Epithelial cell of esophagus (primary cell): Measurements from ENCODE around the gene PRELID3B.
A peak's percentile ranks its signal among the peaks of the same experiment; 100 is the strongest.

ENCODE experiments used
- DNase-seq: peaks from one replicate; pipeline ENCODE4 v3.0.0; 2010; ENCODE audit warnings: low read depth
- H3K4me3 ChIP-seq: 2 replicates; pipeline ENCODE4 v1.5.1; 2011; ENCODE audit warnings: mild to moderate bottlenecking, low read length, control low read depth
- CTCF ChIP-seq: IDR thresholded peaks from 2 replicates; pipeline ENCODE4 v1.5.1; 2011; ENCODE audit warnings: low read depth, mild to moderate bottlenecking, low read length, control low read depth, inconsistent platforms; ENCODE audit not compliant: insufficient read depth; ENCODE audit errors: missing control alignments

The PRELID3B gene

GRCh38 chr20:59069026-59069425 is 26.4 kb upstream of the PRELID3B start:
- DNase-seq: no peak
- no peak overlapping the region for H3K4me3 ChIP-seq
- no peak for TF ChIP-seq CTCF

- H3K4me3 ChIP-seq: no peak overlapping the region
- DNase-seq: no peak
- no peak for TF ChIP-seq CTCF
Measured at GRCh38 chr20:59068534-59068933, 25.9 kb upstream of the PRELID3B start.

- peak; percentile 62 for DNase-seq
- H3K4me3 ChIP-seq: no peak overlapping the region
- no peak for TF ChIP-seq CTCF
Measured at GRCh38 chr20:59064214-59064722, 21.7 kb upstream of the PRELID3B start.

GRCh38 chr20:59063358-59064213 is 21.0 kb upstream of the PRELID3B start:
- H3K4me3 ChIP-seq: no peak overlapping the region
- TF ChIP-seq CTCF: no peak
- peak; percentile 92 for DNase-seq

GRCh38 chr20:59062081-59062480 is 19.5 kb upstream of the PRELID3B start:
- no peak for TF ChIP-seq CTCF
- H3K4me3 ChIP-seq: no peak overlapping the region
- DNase-seq: peak; percentile 21

DNA sequence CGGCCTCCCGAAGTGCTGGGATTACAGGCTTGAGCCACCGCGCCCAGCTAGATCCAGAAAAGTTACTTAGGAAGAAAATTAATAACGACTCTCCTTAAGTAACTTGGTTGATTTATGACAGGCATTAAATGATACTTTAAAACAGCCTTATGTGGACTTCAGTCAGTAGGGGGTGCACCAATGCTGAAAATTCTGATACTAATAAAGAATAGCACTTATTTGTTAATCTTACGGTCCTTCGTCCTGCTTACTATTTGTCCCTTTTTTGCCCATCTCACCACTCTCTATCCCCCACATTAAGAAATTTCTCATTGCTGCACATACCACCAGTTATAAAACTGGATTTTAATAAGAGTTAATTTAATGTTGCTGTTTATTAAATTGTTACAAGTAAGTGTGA is 12.7 kb upstream of the PRELID3B start:
- H3K4me3 ChIP-seq: no peak overlapping the region
- peak; percentile 42 for TF ChIP-seq CTCF
- DNase-seq: peak; percentile 50

- no peak for TF ChIP-seq CTCF
- DNase-seq: no peak
- no peak overlapping the region for H3K4me3 ChIP-seq
Measured at GRCh38 chr20:59051666-59052185, 9.1 kb upstream of the PRELID3B start.
